Keratinocyte (primary cell): Measurements from ENCODE around the gene ADARB2. TPM values are rescaled to one million over a fixed set of nuclear protein-coding genes. Genes with fewer than 3 reads are reported as not detected.

ENCODE experiments used
- DNase-seq: peaks from one replicate; pipeline ENCODE4 v3.0.0-alpha.2; 2011; ENCODE audit warnings: low read depth, missing footprints, low spot score
- FAIRE-seq: peaks from 2 replicates; lab custom pipeline; 2011; peaks lifted over from hg19 to GRCh38; lab: Jason Lieb, UNC
- H2AFZ ChIP-seq: 2 replicates; pipeline ENCODE4 v1.6.0; 2012; ENCODE audit warnings: low read length, control low read depth, inconsistent platforms; ENCODE audit not compliant: control insufficient read depth
- H3K27ac ChIP-seq: 2 replicates; pipeline ENCODE4 v1.5.1; 2011; ENCODE audit warnings: low read length; ENCODE audit not compliant: control insufficient read depth, insufficient read depth
- H3K27me3 ChIP-seq: 3 replicates; pipeline ENCODE4 v1.6.0; 2011; ENCODE audit warnings: low read length; ENCODE audit not compliant: control insufficient read depth, insufficient read depth; ENCODE audit errors: extremely low read depth
- H3K36me3 ChIP-seq, 2 experiments: 2 replicates in 1 of 2; 3 replicates in 1 of 2; pipeline ENCODE4 v1.5.1; 2011; ENCODE audit warnings: low read length in 2 of 2, mild to moderate bottlenecking in 1 of 2; ENCODE audit not compliant: control insufficient read depth in 2 of 2, insufficient read depth in 2 of 2; ENCODE audit errors: extremely low read depth in 1 of 2
- H3K4me1 ChIP-seq: 3 replicates; pipeline ENCODE4 v1.5.1; 2011; ENCODE audit warnings: low read length; ENCODE audit not compliant: control insufficient read depth, insufficient read depth; ENCODE audit errors: extremely low read depth
- H3K4me2 ChIP-seq: 3 replicates; pipeline ENCODE4 v1.6.0; 2011; ENCODE audit warnings: low read depth, low read length; ENCODE audit not compliant: control insufficient read depth, insufficient read depth; ENCODE audit errors: extremely low read depth
- H3K4me3 ChIP-seq, 3 experiments: fragments of 200-600 bp in 1 of 3; sonication (generic) in 1 of 3; 2 replicates in 2 of 3; 3 replicates in 1 of 3; pipeline ENCODE4 v1.5.1; 2011 to 2016; ENCODE audit warnings: low read length in 3 of 3, mild to moderate bottlenecking in 3 of 3, control low read depth in 2 of 3, inconsistent platforms in 1 of 3, low read depth in 1 of 3, mixed read lengths in 1 of 3, mixed run types in 1 of 3, moderate library complexity in 1 of 3; ENCODE audit not compliant: control insufficient read depth in 2 of 3, insufficient read depth in 2 of 3; ENCODE audit errors: extremely low read depth in 1 of 3
- H3K79me2 ChIP-seq: 2 replicates; pipeline ENCODE4 v1.6.0; 2012; ENCODE audit warnings: low read length; ENCODE audit not compliant: control insufficient read depth, insufficient read depth
- H3K9ac ChIP-seq: 3 replicates; pipeline ENCODE4 v1.6.0; 2011; ENCODE audit warnings: low read length; ENCODE audit not compliant: control insufficient read depth, insufficient read depth; ENCODE audit errors: extremely low read depth
- H3K9me1 ChIP-seq: 3 replicates; pipeline ENCODE4 v1.6.0; 2011; ENCODE audit warnings: low read length; ENCODE audit not compliant: control insufficient read depth, insufficient read depth; ENCODE audit errors: extremely low read depth
- H3K9me3 ChIP-seq: 2 replicates; pipeline ENCODE4 v1.5.1; 2012; ENCODE audit warnings: low read depth, low read length; ENCODE audit not compliant: control insufficient read depth
- H4K20me1 ChIP-seq: 3 replicates; pipeline ENCODE4 v1.6.0; 2011; ENCODE audit warnings: low read length; ENCODE audit not compliant: control insufficient read depth, insufficient read depth; ENCODE audit errors: extremely low read depth
- EZH2 ChIP-seq: IDR thresholded peaks from one replicate; pipeline ENCODE4 v1.6.1; 2012; ENCODE audit warnings: inconsistent platforms, mild to moderate bottlenecking, low read length, moderate library complexity
- dilution Hi-C: fragments of 300-500 bp; cut with MboI; formaldehyde crosslinking; loops from one replicate; pipeline ENCODE4 v1.7.0; 2020; ENCODE audit warnings: low sequenced_read_pairs; ENCODE audit not compliant: extremely low pct_ligation_motif_present
- polyA plus RNA-seq, 5 experiments: library from polyadenylated mRNA; depleted of rRNA in 3 of 5; stranded (reverse) in 3 of 5; stranded (forward) in 1 of 5; unstranded in 1 of 5; fragments of >200 nt; gene quantifications; 1 replicate in 1 of 5; 2 replicates in 3 of 5; 3 replicates in 1 of 5; pipeline versions ENCODE4 v1.2.1 to v1.2.3, GENCODE V29; 2011 to 2012; ENCODE audit warnings: missing spikeins in 2 of 5, low read depth in 1 of 5, low replicate concordance in 1 of 5
- TF ChIP-seq, protein P1 (sequence below), 3 experiments: IDR thresholded peaks in 1 of 3; conservative IDR thresholded peaks in 1 of 3; optimal IDR thresholded peaks in 1 of 3; 2 replicates in 2 of 3; 3 replicates in 1 of 3; pipeline versions ENCODE3 to v1.5.1; 2011; ENCODE audit warnings: low read length in 3 of 3, mild to moderate bottlenecking in 3 of 3, moderate library complexity in 2 of 3, control low read depth in 1 of 3, inconsistent platforms in 1 of 3; ENCODE audit not compliant: insufficient read depth in 2 of 3; ENCODE audit errors: extremely low read depth in 1 of 3

The ADARB2 gene
- polyA plus RNA-seq, 1 donor (not counting 4 experiments of a cell fraction or from before 2014, with no cell fraction given): not detected

GRCh38 chr10:1708746-1709145 is 28.6 kb downstream of the ADARB2 start:
- DNase-seq (no peak), FAIRE-seq (no peak)
- H3K4me3 ChIP-seq: no peak overlapping the region

GRCh38 chr10:1706711-1707110 is 30.6 kb downstream of the ADARB2 start:
- H3K36me3 ChIP-seq: no peaks in the 10 kb centered on the region
- DNase-seq (no peak), FAIRE-seq (no peak)
- dilution Hi-C loops: no loop called here
- peaks cover 3% of the 10 kb centered on the region for H3K9me3 ChIP-seq
- H3K4me2 ChIP-seq: no peak overlapping the region
- no peak overlapping the region for H2AFZ ChIP-seq
- no peak overlapping the region for H3K9ac ChIP-seq
- H3K79me2 ChIP-seq: no peaks in the 10 kb centered on the region
- no peaks in the 10 kb centered on the region for H3K9me1 ChIP-seq
- no peaks in the 10 kb centered on the region for H4K20me1 ChIP-seq
- no peak overlapping the region for H3K27ac ChIP-seq
- no peaks in the 10 kb centered on the region for H3K27me3 ChIP-seq
- no peaks in the 10 kb centered on the region for H3K4me1 ChIP-seq
- TF ChIP-seq, protein P1, sequence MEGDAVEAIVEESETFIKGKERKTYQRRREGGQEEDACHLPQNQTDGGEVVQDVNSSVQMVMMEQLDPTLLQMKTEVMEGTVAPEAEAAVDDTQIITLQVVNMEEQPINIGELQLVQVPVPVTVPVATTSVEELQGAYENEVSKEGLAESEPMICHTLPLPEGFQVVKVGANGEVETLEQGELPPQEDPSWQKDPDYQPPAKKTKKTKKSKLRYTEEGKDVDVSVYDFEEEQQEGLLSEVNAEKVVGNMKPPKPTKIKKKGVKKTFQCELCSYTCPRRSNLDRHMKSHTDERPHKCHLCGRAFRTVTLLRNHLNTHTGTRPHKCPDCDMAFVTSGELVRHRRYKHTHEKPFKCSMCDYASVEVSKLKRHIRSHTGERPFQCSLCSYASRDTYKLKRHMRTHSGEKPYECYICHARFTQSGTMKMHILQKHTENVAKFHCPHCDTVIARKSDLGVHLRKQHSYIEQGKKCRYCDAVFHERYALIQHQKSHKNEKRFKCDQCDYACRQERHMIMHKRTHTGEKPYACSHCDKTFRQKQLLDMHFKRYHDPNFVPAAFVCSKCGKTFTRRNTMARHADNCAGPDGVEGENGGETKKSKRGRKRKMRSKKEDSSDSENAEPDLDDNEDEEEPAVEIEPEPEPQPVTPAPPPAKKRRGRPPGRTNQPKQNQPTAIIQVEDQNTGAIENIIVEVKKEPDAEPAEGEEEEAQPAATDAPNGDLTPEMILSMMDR (optimal IDR thresholded peaks at IDR 0.05 in 1 of 3, IDR thresholded peaks at IDR 0.05 in 1 of 3, conservative IDR thresholded peaks at IDR 0.05 in 1 of 3; ENCODE audit: extremely low read depth in 1 of 3, insufficient read depth in 2 of 3, low read length in 3 of 3): no peak
- no peak for TF ChIP-seq EZH2
- no peak overlapping the region for H3K4me3 ChIP-seq

More at GRCh38 chr10:1708746-1709145, 28.6 kb downstream of the ADARB2 start:
- Histone ChIP-seq H3K9ac (no peak overlapping the region), H3K27ac (no peak overlapping the region), H3K79me2 (no peaks in the 10 kb centered on the region), H3K9me3 (peaks cover 2% of the 10 kb centered on the region), H2AFZ (no peak overlapping the region), H3K4me1 (no peaks in the 10 kb centered on the region), H3K27me3 (no peaks in the 10 kb centered on the region), H3K9me1 (no peaks in the 10 kb centered on the region), H3K36me3 (no peaks in the 10 kb centered on the region), H3K4me2 (no peak overlapping the region), H4K20me1 (no peaks in the 10 kb centered on the region)
- dilution Hi-C loops: no loop called here
- no peak for TF ChIP-seq EZH2
- TF ChIP-seq, protein P1 (optimal IDR thresholded peaks at IDR 0.05 in 1 of 3, IDR thresholded peaks at IDR 0.05 in 1 of 3, conservative IDR thresholded peaks at IDR 0.05 in 1 of 3; ENCODE audit: extremely low read depth in 1 of 3, insufficient read depth in 2 of 3, low read length in 3 of 3): no peak
